Measurements from ENCODE around the gene KCNN3.
A peak's percentile ranks its signal among the peaks of the same experiment; 100 is the strongest.

The KCNN3 gene

GRCh38 chr1:154879038-154879421 is 8.9 kb upstream of the KCNN3 start:
- peak; percentile 57 for DNase-seq

GRCh38 chr1:154878371-154879037 is 8.4 kb upstream of the KCNN3 start:
- DNase-seq, result peak; percentile 90

GRCh38 chr1:154877370-154877974 is 7.4 kb upstream of the KCNN3 start:
- no peak for DNase-seq

- no peak for DNase-seq
Observed at GRCh38 chr1:154876842-154877369, 6.8 kb upstream of the KCNN3 start.

- DNase-seq, result no peak
Observed at GRCh38 chr1:154874465-154874864, 4.4 kb upstream of the KCNN3 start.

GRCh38 chr1:154873321-154873950 is 3.4 kb upstream of the KCNN3 start:
- DNase-seq, result no peak

- DNase-seq, result no peak
Observed at GRCh38 chr1:154871374-154871773, 1.3 kb upstream of the KCNN3 start.

- DNase-seq, result no peak
Observed at GRCh38 chr1:154870734-154871133, 653 bp upstream of the KCNN3 start.

GRCh38 chr1:154869351-154870114 is 548 bp downstream of the KCNN3 start:
- no peak for DNase-seq

GRCh38 chr1:154867841-154868605 is 2.1 kb downstream of the KCNN3 start:
- peak; percentile 49 for DNase-seq

- DNase-seq, result peak; percentile 73
Observed at GRCh38 chr1:154867064-154867825, 2.8 kb downstream of the KCNN3 start.

- DNase-seq, result no peak
Observed at GRCh38 chr1:154866257-154867063, 3.6 kb downstream of the KCNN3 start.

GRCh38 chr1:154865442-154866256 is 4.4 kb downstream of the KCNN3 start:
- no peak for DNase-seq

GRCh38 chr1:154864189-154864975 is 5.7 kb downstream of the KCNN3 start:
- DNase-seq, result no peak

GRCh38 chr1:154863315-154864174 is 6.5 kb downstream of the KCNN3 start:
- DNase-seq, result peak; percentile 57

- peak; percentile 47 for DNase-seq
Observed at GRCh38 chr1:154862907-154863306, 7.2 kb downstream of the KCNN3 start.

GRCh38 chr1:154861607-154862094 is 8.4 kb downstream of the KCNN3 start:
- DNase-seq, result no peak

Data from retina (tissue), 1 donor.